CD4-positive, alpha-beta T cell (primary cell): ENCODE measurements around the gene PTPN23. TPM values are rescaled to one million over a fixed set of nuclear protein-coding genes. Genes with fewer than 3 reads are reported as not detected.

Experiments
- ATAC-seq: fragments of 200-7000 bp; cut with Tn5 transposase; one replicate; pipeline ENCODE4 v1.10.0; 2022; ENCODE audit warnings: mild to moderate bottlenecking; ENCODE audit not compliant: poor library complexity
- CTCF ChIA-PET: fragments of 350-600 bp; sonication (Branson Sonifier 250); formaldehyde crosslinking; loops from one replicate; lab custom pipeline; 2021; ENCODE audit warnings: antibody characterized with exemption, inconsistent platforms; lab: Charles Lee
- POLR2A ChIA-PET: fragments of 350-600 bp; sonication (Branson Sonifier 250); formaldehyde crosslinking; loops from one replicate; lab custom pipeline; 2021; ENCODE audit warnings: antibody characterized with exemption, inconsistent platforms; lab: Charles Lee
- DNase-seq, 14 experiments: peaks; one replicate each; pipeline ENCODE4 v3.0.0-alpha.2; 2013 to 2020; ENCODE audit warnings: mixed read lengths in 2 of 14
- H3K27ac ChIP-seq, 2 donors: one replicate each; pipeline versions ENCODE4 v1.5.1 to v1.7.0; 2013; ENCODE audit warnings: low read length in 2 of 2, low read depth in 1 of 2, mild to moderate bottlenecking in 1 of 2
- H3K27me3 ChIP-seq, 2 experiments: 1 replicate in 1 of 2; 2 replicates in 1 of 2; pipeline versions ENCODE4 v1.6.1 to v1.7.0; 2013; ENCODE audit warnings: low read length in 2 of 2, control low read depth in 1 of 2, mild to moderate bottlenecking in 1 of 2, moderate library complexity in 1 of 2; ENCODE audit not compliant: insufficient read depth in 2 of 2, control insufficient read depth in 1 of 2
- H3K36me3 ChIP-seq: one replicate; pipeline ENCODE4 v1.6.1; 2013; ENCODE audit warnings: low read length, control low read depth; ENCODE audit not compliant: insufficient read depth
- H3K4me1 ChIP-seq: one replicate; pipeline ENCODE4 v1.6.1; 2013; ENCODE audit warnings: low read length, control low read depth; ENCODE audit not compliant: insufficient read depth
- H3K4me3 ChIP-seq: one replicate; pipeline ENCODE4 v1.5.1; 2013; ENCODE audit warnings: mild to moderate bottlenecking, low read length, moderate library complexity
- H3K9me3 ChIP-seq, 2 experiments: 1 replicate in 1 of 2; 2 replicates in 1 of 2; pipeline versions ENCODE4 v1.6.1 to v1.7.0; 2013; ENCODE audit warnings: low read length in 2 of 2, mild to moderate bottlenecking in 2 of 2, control low read depth in 1 of 2, moderate library complexity in 1 of 2; ENCODE audit not compliant: control insufficient read depth in 1 of 2, insufficient read depth in 1 of 2
- H3K27ac Mint-ChIP-seq: one replicate; pipeline ENCODE4 v1.8.0; 2020; ENCODE audit warnings: mixed read lengths
- H3K27me3 Mint-ChIP-seq: one replicate; pipeline ENCODE4 v1.8.0; 2021; ENCODE audit warnings: mixed read lengths
- H3K36me3 Mint-ChIP-seq: one replicate; pipeline ENCODE4 v1.8.0; 2021; ENCODE audit warnings: low read depth, mixed read lengths
- H3K4me1 Mint-ChIP-seq: one replicate; pipeline ENCODE4 v1.8.0; 2021; ENCODE audit warnings: low read depth, mixed read lengths
- H3K4me3 Mint-ChIP-seq: one replicate; pipeline ENCODE4 v1.8.0; 2020; ENCODE audit warnings: mild to moderate bottlenecking, mixed read lengths
- H3K9me3 Mint-ChIP-seq: one replicate; pipeline ENCODE4 v1.8.0; 2020; ENCODE audit warnings: mixed read lengths
- CTCF ChIP-seq: fragments of 200-600 bp; IDR thresholded peaks from one replicate; pipeline ENCODE4 v1.8.0; 2022; ENCODE audit warnings: antibody characterized with exemption, mild to moderate bottlenecking
- intact Hi-C, 2 experiments: fragments of 100-400 bp; cut with DNase I in 1 of 2; cut with micrococcal nuclease in 1 of 2; formaldehyde crosslinking; loops; one replicate each; pipeline versions ENCODE4 v1.15.1 to v1.9.0; 2023 to 2025; cut with DNase I, micrococcal nuclease
- total RNA-seq, 174 experiments: library from RNA in 2 of 174; stranded (reverse) in 2 of 174; gene quantifications; one replicate each; pipeline ENCODE4 v1.2.3 and lab custom pipeline; 2021 to 2026

Gene PTPN23
- total RNA-seq, 2 experiments from 2014 or later: 27.3 to 35.7 TPM

- no peaks in the 10 kb centered on the region for H3K4me1 Mint-ChIP-seq
- no peaks in the 10 kb centered on the region for H3K27me3 ChIP-seq
- DNase-seq (no peak), ATAC-seq (no peak)
- no peak overlapping the region for H3K27ac Mint-ChIP-seq
- H3K27ac ChIP-seq: no peak overlapping the region
- intact Hi-C loops: no loop called here
- no peaks in the 10 kb centered on the region for H3K27me3 Mint-ChIP-seq
- no peaks in the 10 kb centered on the region for H3K9me3 ChIP-seq
- no peak overlapping the region for H3K4me3 Mint-ChIP-seq
- peaks cover 64% of the 10 kb centered on the region for H3K36me3 Mint-ChIP-seq
- no peak overlapping the region for H3K4me3 ChIP-seq
- POLR2A ChIA-PET: no interaction called here
- H3K4me1 ChIP-seq: no peaks in the 10 kb centered on the region
- peaks cover 83% of the 10 kb centered on the region for H3K36me3 ChIP-seq
- CTCF ChIA-PET: interaction anchor here (0.6 to 1.0 kb wide), 2 partner anchors 8 to 935 kb away, joined by 3 to 5 read pairs; no protein-coding TSS in a partner anchor
- no peak for TF ChIP-seq CTCF
- H3K9me3 Mint-ChIP-seq: no peaks in the 10 kb centered on the region
Measured at GRCh38 chr3:47412842-47413520, 32.2 kb downstream of the PTPN23 start.

GRCh38 chr3:47413751-47414150 is 32.9 kb downstream of the PTPN23 start:
- ATAC-seq (no peak), DNase-seq (no peak)
- Mint-ChIP-seq H3K9me3 (no peaks in the 10 kb centered on the region), H3K36me3 (peaks cover 56% of the 10 kb centered on the region), H3K4me3 (no peak overlapping the region), H3K4me1 (no peaks in the 10 kb centered on the region), H3K27ac (no peak overlapping the region), H3K27me3 (no peaks in the 10 kb centered on the region)
- POLR2A ChIA-PET: no interaction called here
- Histone ChIP-seq H3K9me3 (no peaks in the 10 kb centered on the region), H3K27ac (no peak overlapping the region), H3K4me1 (no peaks in the 10 kb centered on the region), H3K27me3 (no peaks in the 10 kb centered on the region), H3K36me3 (peaks cover 77% of the 10 kb centered on the region), H3K4me3 (no peak overlapping the region)
- no peak for TF ChIP-seq CTCF
- CTCF ChIA-PET: no interaction called here
- intact Hi-C loops: no loop called here

- H3K27ac Mint-ChIP-seq: no peak overlapping the region
- H3K36me3 ChIP-seq: peaks cover 77% of the 10 kb centered on the region
- H3K4me3 ChIP-seq: no peak overlapping the region
- CTCF ChIA-PET: no interaction called here
- ATAC-seq (no peak), DNase-seq (peak in 1 of 14 experiments; percentile 14)
- no peak overlapping the region for H3K27ac ChIP-seq
- POLR2A ChIA-PET: no interaction called here
- H3K27me3 ChIP-seq: no peaks in the 10 kb centered on the region
- H3K9me3 ChIP-seq: no peaks in the 10 kb centered on the region
- H3K4me1 ChIP-seq: no peaks in the 10 kb centered on the region
- no peaks in the 10 kb centered on the region for H3K4me1 Mint-ChIP-seq
- no peaks in the 10 kb centered on the region for H3K9me3 Mint-ChIP-seq
- H3K27me3 Mint-ChIP-seq: no peaks in the 10 kb centered on the region
- peaks cover 58% of the 10 kb centered on the region for H3K36me3 Mint-ChIP-seq
- intact Hi-C loops: no loop called here
- no peak for TF ChIP-seq CTCF
- H3K4me3 Mint-ChIP-seq: no peak overlapping the region
Measured at GRCh38 chr3:47414161-47414564, 33.3 kb downstream of the PTPN23 start.
